IPS-NIHi7 (cell line): ENCODE results near the gene ZNF836.
A peak's percentile ranks its signal among the peaks of the same experiment; 100 is the strongest.

Experiments used
- DNase-seq: peaks from one replicate; pipeline ENCODE4 v3.0.0; 2012; ENCODE audit warnings: mixed read lengths; ENCODE audit errors: extremely low spot score

The ZNF836 gene

DNA sequence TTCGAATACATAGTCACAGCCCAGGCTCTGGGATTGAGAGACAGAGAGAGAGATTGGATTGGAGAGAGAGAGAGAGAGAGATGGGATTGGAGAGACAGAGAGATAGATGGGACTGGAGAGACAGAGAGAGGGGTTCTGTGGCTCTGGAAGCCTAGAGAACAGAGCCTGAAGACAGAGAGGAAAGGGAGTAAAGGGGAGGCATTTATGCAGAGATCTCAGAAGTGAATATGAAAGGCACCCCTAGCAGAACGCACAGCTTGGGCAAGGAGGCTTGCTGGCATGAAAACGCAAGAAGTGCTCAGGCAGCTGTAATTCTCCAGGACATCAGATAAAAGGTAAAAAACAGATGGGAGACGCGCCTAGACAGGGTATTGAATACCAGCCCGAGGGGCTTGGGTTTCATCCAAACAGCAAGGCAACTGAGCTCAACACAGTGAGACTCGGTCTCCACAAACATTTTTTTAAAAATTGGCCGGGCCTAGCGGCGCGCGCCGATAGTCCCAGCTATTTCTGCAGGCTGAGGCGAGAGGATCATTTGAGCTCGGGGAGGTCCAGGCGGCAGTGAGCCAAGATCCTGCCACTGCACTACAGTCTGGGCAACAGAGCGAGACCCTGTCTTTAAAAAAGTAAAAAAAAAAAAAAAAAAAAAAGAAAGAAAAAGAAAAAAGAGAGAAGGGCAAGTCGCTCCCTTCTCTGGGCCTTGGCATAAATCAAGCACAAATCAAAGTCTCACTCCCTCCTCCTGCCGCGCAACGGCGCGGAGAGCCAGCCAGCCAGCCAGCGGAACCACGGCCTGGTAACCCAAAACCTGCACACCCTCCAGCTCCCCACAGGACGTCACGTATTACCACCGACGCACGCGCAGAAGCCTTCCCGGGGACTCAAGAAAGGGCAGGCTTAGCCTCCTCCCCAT lies 17.7 kb upstream of the ZNF836 start:
- no peak for DNase-seq

DNA sequence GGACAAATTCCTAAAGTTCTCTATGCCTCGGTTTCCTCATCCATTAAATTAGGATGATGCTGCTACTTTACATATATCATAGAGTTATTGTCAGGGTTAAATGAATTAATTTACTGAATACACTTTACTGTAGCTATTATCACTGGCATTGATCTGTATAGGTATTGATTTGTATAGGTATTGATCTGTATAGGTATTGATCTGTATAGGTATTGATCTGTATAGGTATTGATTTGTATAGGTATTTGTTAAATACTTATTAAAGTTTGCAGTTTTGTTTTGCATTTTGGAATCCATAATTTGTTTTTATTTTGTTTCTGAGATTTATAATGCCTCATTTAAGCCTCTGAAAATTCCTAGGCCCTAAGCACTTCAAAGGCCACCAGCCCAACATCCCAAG lies 16.0 kb upstream of the ZNF836 start:
- DNase-seq, result no peak

DNA sequence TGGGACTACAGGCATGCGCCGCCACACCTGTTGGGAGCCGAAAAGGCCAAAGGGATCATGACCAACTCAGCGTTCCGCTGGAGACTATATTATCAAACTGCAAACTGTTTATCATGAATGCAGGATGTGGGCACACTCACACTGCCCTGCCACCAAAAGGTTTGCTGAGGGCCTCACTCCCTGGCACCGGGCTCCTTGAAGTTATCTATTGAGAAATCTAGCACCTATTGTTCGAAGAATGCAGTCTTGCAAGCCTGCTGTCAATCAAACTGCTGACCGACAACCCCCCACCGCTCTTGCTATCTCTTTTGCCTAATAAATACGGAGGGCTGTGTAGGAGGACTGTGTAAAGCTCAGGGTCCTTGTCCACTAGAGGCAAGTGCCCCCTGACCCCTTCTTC lies 5.2 kb upstream of the ZNF836 start:
- no peak for DNase-seq

DNA sequence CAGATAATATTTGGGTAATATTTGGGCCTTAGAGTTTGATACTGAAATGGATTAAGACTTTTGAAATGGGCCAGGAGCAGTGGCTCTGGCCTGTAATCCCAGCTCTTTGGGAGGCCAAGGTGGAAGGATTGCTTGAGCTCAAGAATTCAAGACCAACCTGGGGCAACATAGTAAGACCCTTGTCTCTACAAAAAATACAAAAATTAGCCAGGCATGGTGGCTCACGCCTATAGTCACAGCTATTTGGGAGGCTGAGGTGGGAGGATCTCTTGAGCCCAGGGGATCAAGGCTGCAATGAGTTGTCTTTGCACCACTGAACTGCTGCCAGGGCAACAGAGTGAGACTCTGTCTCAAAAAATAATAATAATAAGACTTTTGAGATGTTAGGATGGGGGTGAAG lies 926 bp upstream of the ZNF836 start:
- no peak for DNase-seq

DNA sequence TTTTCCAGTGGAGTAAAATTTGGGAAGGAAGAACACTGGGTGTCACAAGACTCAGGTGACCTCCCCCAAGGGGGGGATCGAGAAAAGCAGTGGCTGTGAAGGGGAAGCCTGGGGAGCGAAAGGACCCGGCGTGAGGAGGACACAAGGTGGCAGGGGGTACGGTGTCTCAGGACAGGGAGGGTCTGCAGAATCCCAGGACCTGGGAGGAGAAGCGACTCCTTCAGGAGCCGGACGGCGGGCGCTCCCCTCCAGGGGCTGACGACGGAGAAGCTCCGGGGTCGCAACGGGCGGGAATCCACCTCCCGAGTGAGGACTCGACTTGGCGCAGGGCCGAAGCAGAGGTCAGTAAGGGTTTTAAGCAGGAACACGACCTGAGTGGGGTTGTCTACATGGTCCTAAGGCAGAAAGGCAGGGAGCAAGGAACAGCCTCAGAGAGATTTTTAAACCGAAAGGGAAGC lies 529 bp downstream of the ZNF836 start:
- peak; percentile 43 for DNase-seq

DNA sequence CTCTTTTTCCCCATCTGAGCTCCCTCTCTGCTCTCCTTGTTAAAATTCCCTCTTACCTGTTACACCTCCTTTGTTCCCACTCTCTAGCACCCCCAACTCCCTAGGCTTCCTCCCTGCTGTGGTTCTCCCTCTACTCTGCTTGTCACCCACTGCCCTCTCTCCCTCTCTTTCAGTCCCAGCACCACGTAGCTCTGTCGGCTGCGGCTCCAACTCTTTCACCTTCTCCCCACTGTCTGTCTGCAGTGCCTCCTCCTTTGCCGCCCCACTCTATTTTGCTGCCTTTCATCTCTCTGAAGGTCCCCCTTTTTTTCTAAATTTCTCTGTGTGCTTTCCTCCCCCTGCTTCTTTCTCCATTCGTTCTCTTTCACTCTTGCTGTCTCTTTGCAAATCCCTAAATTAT lies 1.1 kb downstream of the ZNF836 start:
- DNase-seq, result no peak

DNA sequence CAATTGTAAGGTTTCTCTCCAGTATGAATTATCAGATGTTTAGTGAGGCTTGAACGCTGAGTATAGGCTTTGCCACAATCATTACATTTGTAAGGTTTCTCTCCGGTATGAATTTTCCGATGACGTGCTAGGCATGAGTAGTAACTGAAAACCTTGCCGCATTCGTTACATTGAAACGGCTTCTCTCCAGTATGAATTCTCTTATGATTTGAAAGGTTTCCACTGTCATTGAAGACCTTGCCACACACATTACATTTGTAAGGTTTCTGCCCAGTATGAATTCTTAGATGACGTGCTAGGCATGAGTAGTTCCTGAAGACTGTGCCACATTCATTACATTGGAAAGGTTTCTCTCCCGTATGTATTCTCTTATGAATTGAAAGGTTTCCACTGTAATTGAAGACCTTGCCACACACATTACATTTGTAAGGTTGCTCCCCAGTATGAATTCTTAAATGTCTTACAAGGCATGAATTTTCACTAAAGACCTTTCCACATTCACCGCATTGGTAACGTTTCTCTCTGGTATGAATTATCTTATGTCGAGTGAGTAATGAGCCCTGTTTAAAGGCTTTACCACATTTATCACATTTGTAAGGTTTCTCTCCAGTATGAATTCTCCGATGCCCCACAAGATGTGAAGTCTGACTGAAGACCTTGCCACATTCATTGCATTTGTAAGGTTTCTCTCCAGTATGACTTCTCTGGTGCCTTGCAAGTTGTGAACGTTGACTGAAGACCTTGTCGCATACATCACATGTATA lies 15.6 kb downstream of the ZNF836 start:
- no peak for DNase-seq

DNA sequence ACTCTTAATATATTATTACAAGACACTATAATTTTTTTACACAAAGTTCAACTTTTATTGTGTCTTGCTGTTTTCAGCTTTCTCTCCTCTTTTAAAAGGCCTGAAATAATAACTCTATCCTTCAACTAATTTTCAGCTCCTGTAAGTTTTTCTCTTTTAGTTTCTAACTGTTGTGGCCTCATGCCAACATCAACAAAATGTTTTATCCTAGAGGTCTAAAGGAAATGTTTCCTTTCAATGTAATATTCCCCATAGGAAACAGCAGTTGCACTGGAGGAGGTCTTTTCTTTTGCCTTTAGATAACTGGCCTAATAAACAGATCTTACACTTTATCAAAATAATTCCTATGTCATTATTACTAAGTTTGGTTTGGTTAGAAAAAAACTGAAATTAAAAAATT lies 23.2 kb downstream of the ZNF836 start:
- DNase-seq, result no peak

DNA sequence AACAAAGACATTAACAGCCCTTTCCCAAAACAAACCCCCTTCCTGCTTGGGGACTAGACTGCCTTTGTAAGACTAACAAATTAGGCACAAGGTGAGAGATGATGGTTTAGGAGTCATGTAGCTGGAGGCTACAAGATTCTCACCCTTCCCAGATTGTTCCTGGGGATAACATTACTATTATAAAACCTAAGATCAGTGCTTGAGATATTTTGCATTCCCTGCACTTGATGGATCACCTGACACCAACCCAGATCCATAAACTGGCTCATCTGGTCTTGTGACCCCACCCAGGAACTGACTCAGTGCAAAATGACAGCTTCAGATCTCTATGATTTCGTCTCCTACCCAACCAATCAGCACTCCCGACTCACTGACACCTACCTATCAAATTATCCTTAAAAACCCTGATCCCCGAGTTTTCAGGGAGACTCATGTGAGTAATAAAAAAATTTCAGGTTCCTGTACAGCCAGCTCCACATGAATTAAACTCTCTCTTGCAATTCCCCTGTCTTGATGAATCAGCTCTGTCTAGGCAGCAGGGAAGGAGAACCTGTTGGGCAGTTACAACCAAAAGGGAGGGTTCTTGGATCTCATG lies 29.3 kb downstream of the ZNF836 start:
- no peak for DNase-seq

DNA sequence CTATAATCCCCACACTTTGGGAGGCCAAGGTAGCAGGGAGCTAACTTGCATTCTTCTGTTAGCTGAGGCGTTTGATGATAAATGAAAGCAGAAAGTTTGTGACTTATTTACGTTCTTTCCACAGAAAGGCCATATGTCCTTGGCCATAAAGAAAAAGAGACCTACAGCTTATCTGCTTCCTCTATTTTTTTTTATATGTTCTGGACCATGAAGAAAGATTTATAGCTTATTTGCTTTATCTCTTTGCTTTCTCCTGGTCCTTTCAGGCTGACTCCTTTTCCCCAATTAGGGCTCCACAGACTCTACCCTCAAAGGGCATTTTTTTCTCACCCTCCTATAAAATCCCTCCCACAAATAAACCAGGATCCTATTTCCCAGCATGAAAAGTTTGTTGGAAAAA lies 30.2 kb downstream of the ZNF836 start:
- no peak for DNase-seq

DNA sequence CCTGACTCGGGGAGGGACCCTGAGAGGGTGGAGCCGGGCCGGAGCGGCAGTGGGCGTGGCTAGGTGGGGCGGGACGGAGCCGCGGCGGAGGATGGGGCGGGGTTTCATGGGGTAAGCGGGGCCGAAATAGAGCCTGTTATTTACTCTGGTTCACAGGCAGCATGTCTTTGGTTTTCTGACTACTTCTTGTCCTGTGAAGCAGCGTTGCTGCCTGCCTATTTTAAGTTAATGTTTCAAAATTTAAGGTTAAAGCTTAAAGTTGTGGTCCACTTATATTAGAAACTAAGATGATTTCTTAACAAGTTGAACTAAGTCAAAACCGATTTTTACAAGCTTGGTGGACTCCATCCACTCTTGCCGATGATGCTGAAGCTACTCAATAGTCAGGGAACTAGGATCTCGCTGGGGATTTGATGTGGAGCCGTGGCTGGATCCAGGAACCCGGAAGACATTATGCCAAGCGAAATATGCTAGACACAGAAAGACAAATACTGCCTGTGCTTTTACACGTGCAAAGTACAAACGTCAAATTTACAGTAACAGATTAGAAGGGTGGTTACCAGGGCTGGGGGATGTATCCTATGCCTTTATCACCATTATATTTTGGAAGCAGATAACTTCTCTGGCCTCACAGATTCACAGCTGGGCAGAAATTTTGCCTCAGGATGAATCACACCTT lies 31.2 kb downstream of the ZNF836 start:
- peak; percentile 99 for DNase-seq

DNA sequence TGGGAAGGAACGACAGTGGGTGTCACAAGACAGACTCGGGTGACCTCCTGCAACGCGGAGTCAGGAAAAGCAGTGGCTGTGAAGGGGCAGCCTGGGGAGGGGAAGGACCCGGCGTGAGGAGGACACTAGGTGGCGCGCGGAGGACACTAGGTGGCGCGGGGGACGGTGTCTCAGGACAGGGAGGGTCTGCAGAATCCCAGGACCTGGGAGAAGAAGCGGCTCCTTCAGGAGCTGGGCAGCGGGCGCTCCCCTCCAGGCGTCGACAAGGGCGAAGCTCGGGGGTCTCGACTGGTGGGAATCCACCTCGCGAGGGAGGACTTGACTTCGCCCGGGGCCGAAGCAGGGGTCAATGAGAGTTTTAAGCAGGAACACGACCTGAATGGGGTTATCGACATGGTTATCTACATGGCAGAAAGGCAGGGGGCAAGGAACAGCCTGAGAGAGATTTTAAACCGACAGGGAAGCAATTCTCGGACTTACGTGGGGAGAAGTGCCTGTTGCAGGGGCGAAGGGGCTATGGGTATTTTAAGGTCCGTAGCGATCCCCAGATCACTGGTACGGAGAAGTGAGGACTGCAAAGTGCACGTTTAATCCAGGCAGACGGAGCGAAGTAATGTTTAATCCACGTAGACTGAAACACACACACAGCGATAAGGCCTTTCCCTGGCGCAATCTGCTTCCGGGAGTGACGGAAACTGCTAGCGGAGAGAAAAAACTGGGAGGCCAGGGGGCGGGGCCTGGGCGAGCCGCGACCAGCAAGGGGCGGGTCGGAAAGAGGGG lies 32.0 kb downstream of the ZNF836 start, which contains the start of gene ZNF616:
Gene ZNF616 (minus strand): TSS at position 687 of the 780 bp plus-strand sequence. CDS start 9,426 bp downstream, outside the sequence.
- DNase-seq, result peak; percentile 83

DNA sequence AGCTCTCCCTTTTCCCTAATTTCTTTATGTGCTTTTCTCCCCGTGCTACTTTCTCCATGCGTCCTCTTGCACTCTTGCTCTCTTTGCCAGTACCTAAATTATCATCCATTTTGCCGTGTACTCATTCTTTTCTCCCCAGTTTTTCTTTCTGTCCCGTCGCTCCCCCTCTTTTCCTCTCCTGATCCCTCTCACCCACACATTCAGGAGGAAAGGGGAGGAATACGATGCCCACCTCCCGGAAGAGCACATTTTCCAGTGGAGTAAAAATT lies 32.5 kb downstream of the ZNF836 start:
- no peak for DNase-seq

DNA sequence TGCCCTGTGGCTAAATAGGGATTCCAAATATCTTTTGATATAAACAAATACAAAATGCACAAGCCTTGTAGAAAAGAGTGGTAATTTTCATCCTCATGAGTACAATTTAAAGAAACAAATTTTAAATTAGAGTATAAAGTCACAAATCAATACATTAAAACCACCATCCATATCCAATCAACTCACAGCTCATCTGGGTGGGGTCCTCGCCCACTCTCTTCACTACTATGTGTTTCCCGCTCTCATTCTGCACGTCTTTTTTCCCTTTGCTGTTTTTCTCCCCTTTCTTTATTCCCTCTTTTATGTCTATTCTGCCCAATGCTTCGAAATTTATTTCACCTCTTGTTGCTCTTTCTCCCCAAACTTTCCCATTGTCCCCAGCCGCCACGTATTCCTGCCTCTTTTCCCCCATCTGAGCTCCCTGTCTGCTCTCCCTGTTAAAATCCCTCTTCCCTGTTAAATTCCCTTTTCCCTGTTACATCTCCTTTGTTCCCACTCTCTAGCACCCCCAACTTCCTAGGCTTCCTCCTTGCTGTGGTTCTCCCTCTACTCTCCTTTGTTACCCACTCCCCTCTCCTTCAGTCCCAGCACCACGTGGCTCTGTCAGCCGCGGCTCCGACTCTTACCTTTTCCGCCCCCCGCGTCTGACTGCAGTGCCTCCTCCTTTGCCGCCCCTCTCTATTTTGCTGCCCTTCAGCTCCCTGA lies 33.0 kb downstream of the ZNF836 start:
- peak; percentile 67 for DNase-seq

DNA sequence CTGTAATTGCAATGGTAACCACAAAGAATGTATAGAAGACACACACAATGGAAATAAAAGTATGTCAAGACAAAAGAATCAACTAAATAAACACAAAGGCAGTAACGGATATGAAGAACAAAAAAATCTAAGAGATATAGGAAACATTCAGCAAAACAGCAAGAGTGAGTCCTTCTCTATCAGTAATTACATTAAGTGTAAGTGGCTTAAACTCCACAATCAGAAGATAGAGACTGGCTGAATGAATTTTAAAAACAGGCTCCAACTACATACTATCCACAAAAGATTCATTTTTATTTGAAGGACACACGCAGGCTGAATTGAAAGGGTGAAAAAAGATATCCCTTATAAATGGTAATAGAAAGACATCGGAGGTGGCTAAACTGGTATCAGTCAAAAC lies 51.1 kb downstream of the ZNF836 start:
- no peak for DNase-seq

DNA sequence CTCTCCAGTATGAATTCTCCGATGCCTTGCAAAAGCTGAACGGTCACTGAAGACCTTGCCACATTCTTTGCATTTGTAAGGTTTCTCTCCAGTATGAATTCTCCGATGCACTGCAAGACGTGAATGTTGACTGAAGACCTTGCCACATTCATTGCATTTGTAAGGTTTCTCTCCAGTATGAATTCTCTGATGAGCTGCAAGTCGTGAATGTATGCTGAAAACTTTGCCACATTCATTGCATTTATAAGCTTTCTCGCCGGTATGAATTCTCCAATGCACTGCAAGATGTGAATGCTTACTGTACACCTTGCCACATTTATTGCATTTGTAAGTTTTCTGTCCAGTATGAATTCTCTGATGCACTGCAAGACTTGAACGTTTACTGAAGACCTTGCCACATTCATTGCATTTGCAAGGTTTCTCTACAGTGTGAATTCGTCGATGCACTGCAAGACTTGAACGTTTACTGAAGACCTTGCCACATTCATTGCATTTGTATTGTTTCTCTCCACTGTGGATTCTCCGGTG lies 55.8 kb downstream of the ZNF836 start:
- no peak for DNase-seq

DNA sequence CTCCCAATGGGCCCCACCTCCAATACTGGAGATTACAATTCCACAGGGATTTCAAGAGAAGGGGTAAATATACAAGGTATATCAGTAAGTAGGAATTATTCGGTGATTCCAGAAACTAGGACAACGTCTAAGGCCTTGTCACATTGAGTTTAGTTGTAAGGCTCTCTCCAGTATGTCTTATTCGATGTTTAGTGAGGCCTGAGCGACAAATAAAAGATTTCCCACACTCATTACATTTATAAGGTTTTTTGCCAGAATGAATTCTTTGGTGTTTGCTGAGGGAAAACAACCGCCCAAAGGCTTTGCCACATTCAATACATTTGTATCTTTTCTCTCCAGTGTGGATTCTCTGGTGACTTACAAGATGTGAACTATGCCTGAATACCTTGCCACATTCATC lies 56.7 kb downstream of the ZNF836 start:
- DNase-seq, result no peak

DNA sequence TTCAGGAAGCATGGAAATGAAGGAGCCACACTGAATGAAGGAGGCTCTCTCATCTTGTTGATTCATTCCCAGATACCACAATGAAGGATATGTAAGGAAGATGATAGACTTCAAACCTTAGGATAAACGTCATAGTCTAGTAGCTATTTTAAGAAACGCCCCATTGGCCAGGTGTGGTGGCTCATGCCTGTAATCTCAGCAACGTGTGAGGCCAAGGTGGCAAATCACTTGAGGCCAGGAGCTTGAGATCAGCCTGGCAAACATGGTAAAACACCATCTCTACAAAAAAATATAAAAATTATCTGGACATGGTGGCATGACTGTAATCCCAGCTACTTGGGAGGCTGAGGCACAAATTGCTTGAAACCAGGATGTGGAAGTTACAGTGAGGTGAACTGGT lies 58.8 kb downstream of the ZNF836 start:
- no peak for DNase-seq

DNA sequence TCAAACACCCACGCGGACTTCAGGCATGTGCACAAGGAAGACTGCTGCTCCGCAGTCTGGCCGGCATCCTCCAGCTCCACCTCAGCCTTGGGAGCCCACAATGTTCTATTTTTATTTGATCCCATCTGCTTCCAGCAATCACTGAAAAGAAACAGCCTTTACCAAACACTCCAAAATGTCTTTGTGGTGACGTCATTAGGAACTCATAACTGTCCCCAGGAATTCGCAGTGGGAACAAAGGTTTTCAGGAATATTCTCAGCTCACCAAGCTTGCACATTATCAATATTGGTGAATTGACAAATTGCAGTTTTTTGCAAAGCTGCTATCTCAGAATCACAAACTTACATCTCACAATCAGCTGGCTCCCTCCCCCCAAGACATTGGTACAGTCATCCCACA lies 60.6 kb downstream of the ZNF836 start:
- no peak for DNase-seq
